Activated naive CD8-positive, alpha-beta T cell treated with anti-CD3 and anti-CD28 coated beads, Interleukin-2, amount 10 ng/mL, durations not matched to agents 7 days and 5 days (primary cell): ENCODE results near the gene GFER. TPM values are rescaled to one million over a fixed set of nuclear protein-coding genes. Genes with fewer than 3 reads are reported as not detected.
"Not testable (repeated sequence)": the region's sequence is repeated elsewhere in the genome, so short reads cannot be mapped to it uniquely, and the experiment has no call there.

Experiments used
- ATAC-seq: fragments of 150-1000 bp; cut with Tn5 transposase; one replicate; pipeline ENCODE4 v1.10.0; 2021; ENCODE audit warnings: low read depth, moderate library complexity
- POLR2A ChIA-PET: fragments of 350-600 bp; sonication (Branson Sonifier 250); formaldehyde crosslinking; loops from one replicate; lab custom pipeline; 2021; ENCODE audit warnings: antibody characterized with exemption; lab: Charles Lee
- DNase-seq: peaks from one replicate; pipeline ENCODE4 v3.0.0; 2021
- H3K27ac Mint-ChIP-seq: one replicate; pipeline ENCODE4 v1.8.0; 2022; ENCODE audit warnings: mild to moderate bottlenecking, mixed read lengths
- H3K27me3 Mint-ChIP-seq: one replicate; pipeline ENCODE4 v1.8.0; 2022; ENCODE audit warnings: mild to moderate bottlenecking, moderate library complexity, mixed read lengths
- H3K36me3 Mint-ChIP-seq: one replicate; pipeline ENCODE4 v1.8.0; 2021; ENCODE audit warnings: mild to moderate bottlenecking, mixed read lengths
- H3K4me1 Mint-ChIP-seq: one replicate; pipeline ENCODE4 v1.8.0; 2021; ENCODE audit warnings: mixed read lengths
- H3K4me3 Mint-ChIP-seq: one replicate; pipeline ENCODE4 v1.8.0; 2022; ENCODE audit warnings: mild to moderate bottlenecking, moderate library complexity, mixed read lengths
- H3K9me3 Mint-ChIP-seq: one replicate; pipeline ENCODE4 v1.8.0; 2021; ENCODE audit warnings: mixed read lengths
- total RNA-seq, 2 experiments: library from RNA; stranded (reverse); gene quantifications; one replicate each; pipeline ENCODE4 v1.2.3, GENCODE V29; 2021

The GFER gene
- total RNA-seq, 2 experiments from 2014 or later: 28.8 to 31.9 TPM

- Mint-ChIP-seq H3K9me3 (no peaks in the 10 kb centered on the region), H3K36me3 (peaks cover 22% of the 10 kb centered on the region), H3K4me3 (peak overlapping the region; percentile 97), H3K4me1 (peaks cover 45% of the 10 kb centered on the region), H3K27me3 (no peaks in the 10 kb centered on the region), H3K27ac (peak overlapping the region; percentile 96)
- POLR2A ChIA-PET: interaction anchor here (0.5 to 4.0 kb wide), 6 partner anchors 9 to 194 kb away, joined by 3 to 37 read pairs (median 4); partner anchors contain the start of genes GFER, MSRB1, TBL3 and TRAF7
- DNase-seq: no peak
- ATAC-seq: no peak
Observed at GRCh38 chr16:1960665-1961630, 23.0 kb upstream of the GFER start.

GRCh38 chr16:1961651-1962067 lies 22.3 kb upstream of the GFER start:
- Mint-ChIP-seq H3K9me3 (no peaks in the 10 kb centered on the region), H3K27me3 (no peaks in the 10 kb centered on the region), H3K36me3 (peaks cover 22% of the 10 kb centered on the region), H3K27ac (peak overlapping the region; percentile 48), H3K4me3 (peak overlapping the region; percentile 60), H3K4me1 (peaks cover 45% of the 10 kb centered on the region)
- POLR2A ChIA-PET: interaction anchor here (1.1 to 4.0 kb wide), 2 partner anchors 9 to 29 kb away, joined by 3 to 37 read pairs; partner anchors contain the start of gene TBL3
- ATAC-seq (no peak), DNase-seq (no peak)

GRCh38 chr16:1962161-1963153 lies 21.5 kb upstream of the GFER start:
- H3K36me3 Mint-ChIP-seq: peaks cover 22% of the 10 kb centered on the region
- DNase-seq, H3K27me3 Mint-ChIP-seq, ATAC-seq, H3K9me3 Mint-ChIP-seq: not testable (repeated sequence)
- peak overlapping the region; percentile 96 for H3K27ac Mint-ChIP-seq
- peak overlapping the region; percentile 96 for H3K4me3 Mint-ChIP-seq
- peaks cover 46% of the 10 kb centered on the region for H3K4me1 Mint-ChIP-seq
- POLR2A ChIA-PET: interaction anchor here (1.1 to 2.0 kb wide), 2 partner anchors 9 to 28 kb away, joined by 3 to 9 read pairs; partner anchors contain the start of gene TBL3

GRCh38 chr16:1963806-1964505 lies 20.0 kb upstream of the GFER start:
- ATAC-seq: peak; percentile 11
- peak overlapping the region; percentile 96 for H3K4me3 Mint-ChIP-seq
- no peak for DNase-seq
- H3K4me1 Mint-ChIP-seq: peaks cover 44% of the 10 kb centered on the region
- H3K27me3 Mint-ChIP-seq: no peaks in the 10 kb centered on the region
- H3K27ac Mint-ChIP-seq: peak overlapping the region; percentile 96
- POLR2A ChIA-PET: interaction anchor here (0.5 to 3.6 kb wide), 32 partner anchors 8 to 1371 kb away, joined by 3 to 50 read pairs (median 6); partner anchors contain the start of genes E4F1, ECI1, GFER and MAPK8IP3
- no peaks in the 10 kb centered on the region for H3K9me3 Mint-ChIP-seq
- peaks cover 22% of the 10 kb centered on the region for H3K36me3 Mint-ChIP-seq

GRCh38 chr16:1964506-1965395 lies 19.2 kb upstream of the GFER start, which contains the start of gene RPS2:
Gene RPS2 (minus strand): TSS chr16:1964826. CDS start chr16:1964625, 201 bp downstream.
- DNase-seq (peak; percentile 99), ATAC-seq (peak; percentile 90)
- Mint-ChIP-seq H3K27me3 (no peaks in the 10 kb centered on the region), H3K9me3 (no peaks in the 10 kb centered on the region), H3K27ac (peak within 1 kb of the TSS; percentile 96), H3K36me3 (peaks cover 22% of the 10 kb centered on the region), H3K4me3 (peak within 1 kb of the TSS; percentile 96), H3K4me1 (peaks cover 42% of the 10 kb centered on the region)
- POLR2A ChIA-PET: interaction anchor here (0.5 to 3.6 kb wide), 37 partner anchors 8 to 1372 kb away, joined by 3 to 50 read pairs (median 5); partner anchors contain the start of genes E4F1, ECI1, GFER and IFT140

- Mint-ChIP-seq H3K4me3 (peak overlapping the region; percentile 96), H3K4me1 (peaks cover 36% of the 10 kb centered on the region), H3K27me3 (no peaks in the 10 kb centered on the region), H3K36me3 (peaks cover 20% of the 10 kb centered on the region), H3K9me3 (no peaks in the 10 kb centered on the region), H3K27ac (peak overlapping the region; percentile 96)
- POLR2A ChIA-PET: interaction anchor here (0.6 to 3.6 kb wide), 26 partner anchors 8 to 1372 kb away, joined by 3 to 50 read pairs (median 6); partner anchors contain the start of genes ECI1, GFER, MSRB1 and NOXO1
- DNase-seq: no peak
- no peak for ATAC-seq
Observed at GRCh38 chr16:1965396-1966001, 18.5 kb upstream of the GFER start.

GRCh38 chr16:1966460-1966859 lies 17.5 kb upstream of the GFER start, which contains the start of gene RNF151:
Gene RNF151 (plus strand): TSS chr16:1966856. CDS start chr16:1966882, 26 bp downstream.
- ATAC-seq (no peak), DNase-seq (no peak)
- peak within 1 kb of the TSS; percentile 96 for H3K4me3 Mint-ChIP-seq
- H3K27ac Mint-ChIP-seq: peak within 1 kb of the TSS; percentile 96
- peaks cover 31% of the 10 kb centered on the region for H3K4me1 Mint-ChIP-seq
- POLR2A ChIA-PET: interaction anchor here (1.4 to 3.6 kb wide), 5 partner anchors 15 to 189 kb away, joined by 3 to 50 read pairs (median 20); partner anchors contain the start of genes GFER, MSRB1, NOXO1 and TRAF7
- H3K9me3 Mint-ChIP-seq: no peaks in the 10 kb centered on the region
- peaks cover 14% of the 10 kb centered on the region for H3K36me3 Mint-ChIP-seq
- H3K27me3 Mint-ChIP-seq: no peaks in the 10 kb centered on the region

- no peaks in the 10 kb centered on the region for H3K9me3 Mint-ChIP-seq
- H3K4me1 Mint-ChIP-seq: peaks cover 26% of the 10 kb centered on the region
- H3K27ac Mint-ChIP-seq: no peak overlapping the region
- ATAC-seq (no peak), DNase-seq (no peak)
- peaks cover 9% of the 10 kb centered on the region for H3K36me3 Mint-ChIP-seq
- H3K4me3 Mint-ChIP-seq: no peak overlapping the region
- POLR2A ChIA-PET: interaction anchor here (0.6 to 4.0 kb wide), 2 partner anchors 9 to 141 kb away, joined by 3 to 37 read pairs; partner anchors contain the start of gene NDUFB10
- no peaks in the 10 kb centered on the region for H3K27me3 Mint-ChIP-seq
Observed at GRCh38 chr16:1968146-1968953, 15.6 kb upstream of the GFER start.

GRCh38 chr16:1971796-1972489 lies 12.1 kb upstream of the GFER start, which contains the start of gene TBL3:
Gene TBL3 (plus strand): TSS chr16:1972053. CDS start chr16:1972165, 112 bp downstream.
- H3K36me3 Mint-ChIP-seq: peaks cover 7% of the 10 kb centered on the region
- H3K27ac Mint-ChIP-seq: peak within 1 kb of the TSS; percentile 99
- POLR2A ChIA-PET: interaction anchor here (0.6 to 4.0 kb wide), 17 partner anchors 9 to 503 kb away, joined by 3 to 37 read pairs (median 6); partner anchors contain the start of genes GFER, MAPK8IP3, NDUFB10 and NOXO1

More at GRCh38 chr16:1971796-1972489, 12.1 kb upstream of the GFER start, which contains the start of gene TBL3:
- no peaks in the 10 kb centered on the region for H3K27me3 Mint-ChIP-seq
- H3K4me3 Mint-ChIP-seq: peak within 1 kb of the TSS; percentile 96
- DNase-seq (peak; percentile 99), ATAC-seq (peak; percentile 93)
- peaks cover 13% of the 10 kb centered on the region for H3K4me1 Mint-ChIP-seq
- H3K9me3 Mint-ChIP-seq: no peaks in the 10 kb centered on the region
